Thyroid gland (tissue), 4 donors: ENCODE measurements around the gene ATAD1.

Experiments
- POLR2A ChIP-seq, 2 donors: fragments of 450-650 bp; IDR thresholded peaks; one replicate each; pipeline ENCODE4 v1.6.1; 2017; ENCODE audit warnings: antibody characterized with exemption in 2 of 2, mild to moderate bottlenecking in 2 of 2, moderate library complexity in 1 of 2
- TF ChIP-seq, protein P1 (sequence below), 6 experiments: fragments of 200-600 bp in 3 of 6; fragments of 450-650 bp in 3 of 6; sonication (generic) in 3 of 6; IDR thresholded peaks; one replicate each; pipeline ENCODE4 v1.5.1; 2016 to 2019; ENCODE audit warnings: antibody characterized with exemption in 6 of 6, mild to moderate bottlenecking in 2 of 6, inconsistent platforms in 1 of 6, moderate library complexity in 1 of 6

DNA sequence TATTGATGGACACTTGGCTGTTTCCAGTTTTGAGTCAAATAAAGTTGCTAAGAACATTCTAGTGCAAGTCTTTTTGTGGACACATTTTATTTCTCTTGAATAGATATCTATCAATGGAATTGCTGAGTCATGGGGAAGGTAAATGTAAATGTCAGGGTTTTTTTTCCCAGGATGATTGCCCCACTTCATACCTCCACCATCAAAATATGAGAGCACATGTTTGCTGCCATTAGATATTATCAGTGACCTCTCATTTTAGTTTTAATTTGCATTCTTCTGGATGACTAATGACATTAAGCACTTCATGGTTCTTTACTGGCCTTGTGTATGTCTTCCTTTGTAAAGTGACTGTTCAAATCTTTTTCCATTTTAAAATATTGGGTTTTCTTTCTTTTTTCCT lies 112.7 kb downstream of the ATAD1 start:
- TF ChIP-seq, protein P1, sequence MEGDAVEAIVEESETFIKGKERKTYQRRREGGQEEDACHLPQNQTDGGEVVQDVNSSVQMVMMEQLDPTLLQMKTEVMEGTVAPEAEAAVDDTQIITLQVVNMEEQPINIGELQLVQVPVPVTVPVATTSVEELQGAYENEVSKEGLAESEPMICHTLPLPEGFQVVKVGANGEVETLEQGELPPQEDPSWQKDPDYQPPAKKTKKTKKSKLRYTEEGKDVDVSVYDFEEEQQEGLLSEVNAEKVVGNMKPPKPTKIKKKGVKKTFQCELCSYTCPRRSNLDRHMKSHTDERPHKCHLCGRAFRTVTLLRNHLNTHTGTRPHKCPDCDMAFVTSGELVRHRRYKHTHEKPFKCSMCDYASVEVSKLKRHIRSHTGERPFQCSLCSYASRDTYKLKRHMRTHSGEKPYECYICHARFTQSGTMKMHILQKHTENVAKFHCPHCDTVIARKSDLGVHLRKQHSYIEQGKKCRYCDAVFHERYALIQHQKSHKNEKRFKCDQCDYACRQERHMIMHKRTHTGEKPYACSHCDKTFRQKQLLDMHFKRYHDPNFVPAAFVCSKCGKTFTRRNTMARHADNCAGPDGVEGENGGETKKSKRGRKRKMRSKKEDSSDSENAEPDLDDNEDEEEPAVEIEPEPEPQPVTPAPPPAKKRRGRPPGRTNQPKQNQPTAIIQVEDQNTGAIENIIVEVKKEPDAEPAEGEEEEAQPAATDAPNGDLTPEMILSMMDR (IDR thresholded peaks at IDR 0.05): no peak
- no peak for TF ChIP-seq POLR2A (IDR thresholded peaks at IDR 0.05)
